HEK293 (cell line): ENCODE measurements around the gene MEX3C.

ENCODE experiments used
- CTCF ChIA-PET: fragments of 350-600 bp; formaldehyde crosslinking; extraction: SDS; loops from one replicate; lab custom pipeline; 2021; ENCODE audit warnings: antibody characterized with exemption; lab: Yijun Ruan, JAX
- POLR2A ChIA-PET: fragments of 300-600 bp; formaldehyde crosslinking; extraction: SDS; loops from one replicate; lab custom pipeline; 2020; ENCODE audit warnings: antibody characterized with exemption, inconsistent platforms; lab: Yijun Ruan, JAX
- H3K27ac ChIP-seq: fragments of 200-500 bp; sonication (Bioruptor generic); 2 replicates; pipeline ENCODE4 v1.5.1; 2014; ENCODE audit warnings: low read depth, low read length, control low read depth, inconsistent platforms; ENCODE audit errors: extremely low read depth
- H3K36me3 ChIP-seq, 2 experiments: fragments of 200-500 bp in 1 of 2; sonication (Bioruptor generic) in 1 of 2; 1 replicate in 1 of 2; 2 replicates in 1 of 2; pipeline ENCODE4 v1.5.1; 2014 to 2017; ENCODE audit warnings: inconsistent platforms in 2 of 2, low read length in 2 of 2; ENCODE audit not compliant: control insufficient read depth in 2 of 2, insufficient read depth in 1 of 2
- H3K4me1 ChIP-seq: fragments of 200-500 bp; sonication (Bioruptor generic); 2 replicates; pipeline ENCODE4 v1.5.1; 2014; ENCODE audit warnings: mild to moderate bottlenecking, low read length, inconsistent platforms; ENCODE audit not compliant: control insufficient read depth, insufficient read depth
- H3K4me3 ChIP-seq: 2 replicates; pipeline ENCODE4 v1.5.1; 2011; ENCODE audit warnings: low read depth, mild to moderate bottlenecking, control low read depth, low read length, moderate library complexity
- H3K9me3 ChIP-seq: fragments of 200-500 bp; sonication (Bioruptor generic); 2 replicates; pipeline ENCODE4 v1.5.1; 2014; ENCODE audit warnings: low read depth, low read length, inconsistent platforms; ENCODE audit not compliant: control insufficient read depth, insufficient read depth
- GLI4 ChIP-seq: fragments of 450-650 bp; formaldehyde crosslinking; IDR thresholded peaks from 2 replicates; pipeline ENCODE4 v1.5.1; 2016; ENCODE audit warnings: missing biosample characterization, missing genetic modification characterization
- GLIS2 ChIP-seq: fragments of 450-650 bp; formaldehyde crosslinking; IDR thresholded peaks from 2 replicates; pipeline ENCODE4 v1.5.1; 2016; ENCODE audit warnings: missing biosample characterization, missing genetic modification characterization
- HOXD13 ChIP-seq: sonication (generic); formaldehyde crosslinking; IDR thresholded peaks from 2 replicates; pipeline ENCODE4 v1.8.0; 2022; ENCODE audit warnings: missing genetic modification reagents, borderline replicate concordance
- SCRT2 ChIP-seq: fragments of 450-650 bp; formaldehyde crosslinking; IDR thresholded peaks from 2 replicates; pipeline ENCODE4 v1.5.1; 2016; ENCODE audit warnings: missing biosample characterization, missing genetic modification characterization
- SP2 ChIP-seq: fragments of 450-650 bp; formaldehyde crosslinking; IDR thresholded peaks from 2 replicates; pipeline ENCODE4 v1.5.1; 2016; ENCODE audit warnings: missing biosample characterization, missing genetic modification characterization
- SP3 ChIP-seq: fragments of 450-650 bp; formaldehyde crosslinking; IDR thresholded peaks from 2 replicates; pipeline ENCODE4 v1.5.1; 2016; ENCODE audit warnings: missing biosample characterization, missing genetic modification characterization
- WT1 ChIP-seq: fragments of 450-650 bp; formaldehyde crosslinking; IDR thresholded peaks from 2 replicates; pipeline ENCODE4 v1.5.1; 2016; ENCODE audit warnings: missing biosample characterization, missing genetic modification characterization
- YY1 ChIP-seq: fragments of 450-650 bp; formaldehyde crosslinking; IDR thresholded peaks from 2 replicates; pipeline ENCODE4 v1.5.1; 2018; ENCODE audit warnings: missing biosample characterization, missing genetic modification characterization
- ZBTB20 ChIP-seq: fragments of 450-650 bp; formaldehyde crosslinking; IDR thresholded peaks from 2 replicates; pipeline ENCODE4 v1.5.1; 2016; ENCODE audit warnings: missing biosample characterization, missing genetic modification characterization
- ZNF132 ChIP-seq: fragments of 450-650 bp; formaldehyde crosslinking; IDR thresholded peaks from 2 replicates; pipeline ENCODE4 v1.5.1; 2017; ENCODE audit warnings: missing biosample characterization, missing genetic modification characterization, borderline replicate concordance
- ZNF24 ChIP-seq: fragments of 450-650 bp; formaldehyde crosslinking; IDR thresholded peaks from 2 replicates; pipeline ENCODE4 v1.5.1; 2016; ENCODE audit warnings: missing biosample characterization, missing genetic modification characterization
- ZNF335 ChIP-seq: fragments of 450-650 bp; formaldehyde crosslinking; conservative IDR thresholded peaks from 2 replicates; pipeline ENCODE4 v1.5.1; 2016; ENCODE audit warnings: missing biosample characterization, missing genetic modification characterization
- ZNF416 ChIP-seq: fragments of 450-650 bp; formaldehyde crosslinking; IDR thresholded peaks from 2 replicates; pipeline ENCODE4 v1.5.1; 2016; ENCODE audit warnings: missing biosample characterization, missing genetic modification characterization
- ZNF555 ChIP-seq: fragments of 450-650 bp; formaldehyde crosslinking; conservative IDR thresholded peaks from 2 replicates; pipeline ENCODE4 v1.5.1; 2017; ENCODE audit warnings: missing biosample characterization, mild to moderate bottlenecking, missing genetic modification characterization, inconsistent platforms
- ZNF776 ChIP-seq: fragments of 450-650 bp; formaldehyde crosslinking; IDR thresholded peaks from 2 replicates; pipeline ENCODE4 v1.5.0; 2017; ENCODE audit warnings: missing biosample characterization, missing genetic modification characterization, borderline replicate concordance
- ZNF791 ChIP-seq: fragments of 450-650 bp; formaldehyde crosslinking; IDR thresholded peaks from 2 replicates; pipeline ENCODE4 v1.5.1; 2016; ENCODE audit warnings: missing biosample characterization, missing genetic modification characterization
- ZNF843 ChIP-seq: fragments of 450-650 bp; formaldehyde crosslinking; IDR thresholded peaks from 2 replicates; pipeline ENCODE4 v1.5.1; 2016; ENCODE audit warnings: missing biosample characterization, missing genetic modification characterization
- TF ChIP-seq, protein P1 (sequence below): fragments of 450-650 bp; formaldehyde crosslinking; IDR thresholded peaks from 2 replicates; pipeline ENCODE4 v1.5.1; 2016; ENCODE audit warnings: missing biosample characterization, missing genetic modification characterization
- TF ChIP-seq, protein P2 (sequence below): fragments of 450-650 bp; formaldehyde crosslinking; IDR thresholded peaks from 2 replicates; pipeline ENCODE4 v1.5.1; 2016; ENCODE audit warnings: missing biosample characterization, missing genetic modification characterization
- TF ChIP-seq, protein P3 (sequence below): fragments of 450-650 bp; IDR thresholded peaks from 2 replicates; pipeline ENCODE4 v1.5.1; 2018; ENCODE audit warnings: missing biosample characterization, missing genetic modification characterization
- TF ChIP-seq, protein P4 (sequence below): fragments of 450-650 bp; formaldehyde crosslinking; IDR thresholded peaks from 2 replicates; pipeline ENCODE4 v1.5.1; 2017; ENCODE audit warnings: missing biosample characterization, missing genetic modification characterization
- TF ChIP-seq, protein P5 (sequence below): fragments of 450-650 bp; formaldehyde crosslinking; IDR thresholded peaks from 2 replicates; pipeline ENCODE4 v1.5.1; 2017; ENCODE audit warnings: missing biosample characterization, missing genetic modification characterization
- TF ChIP-seq, protein P6 (sequence below): fragments of 450-650 bp; formaldehyde crosslinking; IDR thresholded peaks from 2 replicates; pipeline ENCODE4 v1.5.1; 2016; ENCODE audit warnings: missing biosample characterization, missing genetic modification characterization

The MEX3C gene

DNA sequence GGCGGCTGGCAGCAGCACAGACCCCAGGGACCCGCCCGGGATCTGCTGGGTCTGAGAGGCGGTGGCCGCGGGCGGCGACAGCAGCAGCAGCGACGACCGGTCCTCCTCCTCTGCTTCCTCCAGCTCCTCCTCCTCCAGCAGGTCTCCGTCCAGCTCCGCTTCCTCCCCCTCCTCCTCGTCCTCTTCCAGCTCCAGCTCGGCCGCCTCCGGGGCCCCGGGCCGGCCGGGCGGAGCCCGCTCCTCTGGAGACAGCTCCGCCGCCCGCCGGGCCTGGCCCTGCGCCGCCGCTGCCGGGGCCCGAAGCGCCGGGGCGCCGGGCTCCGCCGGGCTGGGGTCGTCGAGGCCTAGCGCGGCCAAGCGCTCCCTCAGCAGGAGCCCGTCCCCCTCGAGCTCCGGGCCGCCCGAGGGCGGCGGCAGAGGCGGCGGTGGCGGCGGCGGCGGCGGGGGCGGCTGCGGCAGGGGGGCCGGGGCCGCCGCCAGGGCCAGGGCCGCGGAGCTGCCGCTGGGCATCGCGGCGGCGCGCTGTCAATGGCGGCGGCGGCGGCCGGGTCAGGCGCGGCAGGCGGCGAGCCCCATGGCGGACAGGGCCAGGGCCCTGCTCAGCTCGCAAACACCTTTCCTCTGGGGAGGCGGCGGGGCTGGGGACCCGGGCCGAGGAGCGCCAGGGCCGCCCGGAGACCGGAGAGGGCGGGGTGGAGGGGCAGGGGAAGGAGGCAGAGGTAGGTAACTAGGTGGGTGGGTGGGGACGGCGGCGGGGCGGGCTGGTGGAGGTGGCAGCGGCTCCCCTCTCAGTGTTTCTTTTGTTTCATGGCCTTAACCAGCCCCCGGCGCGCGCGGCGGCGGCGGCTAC is 445 bp downstream of the MEX3C start:
- no peaks in the 10 kb centered on the region for H3K9me3 ChIP-seq
- H3K4me1 ChIP-seq, result peaks cover 20% of the 10 kb centered on the region
- POLR2A ChIA-PET, result interaction anchor here (0.6 to 3.8 kb wide), 16 partner anchors 9 to 325 kb away, joined by 3 to 32 read pairs (median 5); partner anchors contain the start of gene ME2
- CTCF ChIA-PET, result interaction anchor here (0.7 to 1.8 kb wide), 3 partner anchors 39 to 81 kb away, joined by 3 to 8 read pairs (median 4); no protein-coding TSS in a partner anchor
- TF ChIP-seq SP2 (tag by site-specific recombination) (peak; percentile 57), ZNF776 (tag by site-specific recombination) (no peak), GLI4 (tag by site-specific recombination) (no peak), YY1 (tag by site-specific recombination) (peak; percentile 50; the same call in 1 of the 2 replicates), SCRT2 (tag by site-specific recombination) (no peak), ZNF416 (no peak), ZBTB20 (tag by site-specific recombination) (0 out of 2 replicates have a peak, but pooled peaks have one; percentile 9), HOXD13 (CRISPR knock-in tag) (no peak), GLIS2 (tag by site-specific recombination) (peak; percentile 60), ZNF791 (no peak), SP3 (0 out of 2 replicates have a peak, but pooled peaks have one; percentile 37)
- TF ChIP-seq, protein P1, sequence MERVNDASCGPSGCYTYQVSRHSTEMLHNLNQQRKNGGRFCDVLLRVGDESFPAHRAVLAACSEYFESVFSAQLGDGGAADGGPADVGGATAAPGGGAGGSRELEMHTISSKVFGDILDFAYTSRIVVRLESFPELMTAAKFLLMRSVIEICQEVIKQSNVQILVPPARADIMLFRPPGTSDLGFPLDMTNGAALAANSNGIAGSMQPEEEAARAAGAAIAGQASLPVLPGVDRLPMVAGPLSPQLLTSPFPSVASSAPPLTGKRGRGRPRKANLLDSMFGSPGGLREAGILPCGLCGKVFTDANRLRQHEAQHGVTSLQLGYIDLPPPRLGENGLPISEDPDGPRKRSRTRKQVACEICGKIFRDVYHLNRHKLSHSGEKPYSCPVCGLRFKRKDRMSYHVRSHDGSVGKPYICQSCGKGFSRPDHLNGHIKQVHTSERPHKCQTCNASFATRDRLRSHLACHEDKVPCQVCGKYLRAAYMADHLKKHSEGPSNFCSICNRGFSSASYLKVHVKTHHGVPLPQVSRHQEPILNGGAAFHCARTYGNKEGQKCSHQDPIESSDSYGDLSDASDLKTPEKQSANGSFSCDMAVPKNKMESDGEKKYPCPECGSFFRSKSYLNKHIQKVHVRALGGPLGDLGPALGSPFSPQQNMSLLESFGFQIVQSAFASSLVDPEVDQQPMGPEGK (tag by site-specific recombination), result peak; percentile 26
- TF ChIP-seq, protein P2, sequence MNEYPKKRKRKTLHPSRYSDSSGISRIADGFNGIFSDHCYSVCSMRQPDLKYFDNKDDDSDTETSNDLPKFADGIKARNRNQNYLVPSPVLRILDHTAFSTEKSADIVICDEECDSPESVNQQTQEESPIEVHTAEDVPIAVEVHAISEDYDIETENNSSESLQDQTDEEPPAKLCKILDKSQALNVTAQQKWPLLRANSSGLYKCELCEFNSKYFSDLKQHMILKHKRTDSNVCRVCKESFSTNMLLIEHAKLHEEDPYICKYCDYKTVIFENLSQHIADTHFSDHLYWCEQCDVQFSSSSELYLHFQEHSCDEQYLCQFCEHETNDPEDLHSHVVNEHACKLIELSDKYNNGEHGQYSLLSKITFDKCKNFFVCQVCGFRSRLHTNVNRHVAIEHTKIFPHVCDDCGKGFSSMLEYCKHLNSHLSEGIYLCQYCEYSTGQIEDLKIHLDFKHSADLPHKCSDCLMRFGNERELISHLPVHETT (tag by site-specific recombination), result no peak
- TF ChIP-seq, protein P3, sequence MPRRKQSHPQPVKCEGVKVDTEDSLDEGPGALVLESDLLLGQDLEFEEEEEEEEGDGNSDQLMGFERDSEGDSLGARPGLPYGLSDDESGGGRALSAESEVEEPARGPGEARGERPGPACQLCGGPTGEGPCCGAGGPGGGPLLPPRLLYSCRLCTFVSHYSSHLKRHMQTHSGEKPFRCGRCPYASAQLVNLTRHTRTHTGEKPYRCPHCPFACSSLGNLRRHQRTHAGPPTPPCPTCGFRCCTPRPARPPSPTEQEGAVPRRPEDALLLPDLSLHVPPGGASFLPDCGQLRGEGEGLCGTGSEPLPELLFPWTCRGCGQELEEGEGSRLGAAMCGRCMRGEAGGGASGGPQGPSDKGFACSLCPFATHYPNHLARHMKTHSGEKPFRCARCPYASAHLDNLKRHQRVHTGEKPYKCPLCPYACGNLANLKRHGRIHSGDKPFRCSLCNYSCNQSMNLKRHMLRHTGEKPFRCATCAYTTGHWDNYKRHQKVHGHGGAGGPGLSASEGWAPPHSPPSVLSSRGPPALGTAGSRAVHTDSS, result peak; percentile 70
- TF ChIP-seq, protein P4, sequence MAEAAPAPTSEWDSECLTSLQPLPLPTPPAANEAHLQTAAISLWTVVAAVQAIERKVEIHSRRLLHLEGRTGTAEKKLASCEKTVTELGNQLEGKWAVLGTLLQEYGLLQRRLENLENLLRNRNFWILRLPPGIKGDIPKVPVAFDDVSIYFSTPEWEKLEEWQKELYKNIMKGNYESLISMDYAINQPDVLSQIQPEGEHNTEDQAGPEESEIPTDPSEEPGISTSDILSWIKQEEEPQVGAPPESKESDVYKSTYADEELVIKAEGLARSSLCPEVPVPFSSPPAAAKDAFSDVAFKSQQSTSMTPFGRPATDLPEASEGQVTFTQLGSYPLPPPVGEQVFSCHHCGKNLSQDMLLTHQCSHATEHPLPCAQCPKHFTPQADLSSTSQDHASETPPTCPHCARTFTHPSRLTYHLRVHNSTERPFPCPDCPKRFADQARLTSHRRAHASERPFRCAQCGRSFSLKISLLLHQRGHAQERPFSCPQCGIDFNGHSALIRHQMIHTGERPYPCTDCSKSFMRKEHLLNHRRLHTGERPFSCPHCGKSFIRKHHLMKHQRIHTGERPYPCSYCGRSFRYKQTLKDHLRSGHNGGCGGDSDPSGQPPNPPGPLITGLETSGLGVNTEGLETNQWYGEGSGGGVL (tag by site-specific recombination), result peak; percentile 38
- peak overlapping the region; percentile 88 for H3K4me3 ChIP-seq
- H3K27ac ChIP-seq, result peak overlapping the region; percentile 96
- no peaks in the 10 kb centered on the region for H3K36me3 ChIP-seq

DNA sequence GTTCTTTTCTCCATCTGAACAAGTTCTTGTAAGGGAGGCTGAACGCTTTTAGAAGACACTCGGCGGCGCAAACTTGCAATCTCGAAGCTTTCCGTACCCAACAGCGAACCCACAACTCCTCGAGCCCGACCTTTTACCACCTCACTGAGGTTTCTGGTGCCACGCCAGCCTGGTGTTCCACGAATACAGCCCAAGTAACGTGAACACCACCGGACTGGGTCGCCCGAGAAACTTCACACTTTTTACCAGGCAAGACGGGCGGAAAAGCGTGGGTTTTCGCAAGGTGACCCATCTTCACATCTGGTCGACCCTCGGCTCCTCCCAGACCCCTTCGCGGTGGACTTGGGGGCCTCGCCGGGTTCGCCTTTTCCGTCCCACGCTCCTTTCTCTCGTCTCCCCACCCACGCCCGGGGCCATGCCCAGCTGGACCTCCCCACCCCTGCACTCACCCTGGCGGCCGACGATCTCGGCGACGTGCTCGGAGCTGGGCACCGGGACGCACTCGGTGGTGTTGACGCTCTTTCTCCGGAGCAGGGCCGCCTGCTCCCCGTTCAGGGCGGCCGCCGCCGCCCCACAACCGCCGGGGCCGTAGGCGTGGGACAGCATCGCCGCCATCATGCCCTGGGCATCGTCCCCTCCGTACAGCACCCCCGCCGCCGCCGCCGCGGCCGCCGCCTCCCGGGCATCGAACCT is 1.2 kb downstream of the MEX3C start:
- ChIA-PET CTCF (interaction anchor here (0.6 to 1.8 kb wide), 5 partner anchors 39 to 150 kb away, joined by 3 to 8 read pairs (median 4); no protein-coding TSS in a partner anchor), POLR2A (interaction anchor here (1.2 to 3.8 kb wide), 4 partner anchors 10 to 172 kb away, joined by 3 to 32 read pairs (median 8); no protein-coding TSS in a partner anchor)
- peak overlapping the region; percentile 96 for H3K27ac ChIP-seq
- H3K4me3 ChIP-seq, result peak overlapping the region; percentile 88
- no peaks in the 10 kb centered on the region for H3K36me3 ChIP-seq
- H3K9me3 ChIP-seq, result no peaks in the 10 kb centered on the region
- H3K4me1 ChIP-seq, result peaks cover 27% of the 10 kb centered on the region
- TF ChIP-seq, protein P5, sequence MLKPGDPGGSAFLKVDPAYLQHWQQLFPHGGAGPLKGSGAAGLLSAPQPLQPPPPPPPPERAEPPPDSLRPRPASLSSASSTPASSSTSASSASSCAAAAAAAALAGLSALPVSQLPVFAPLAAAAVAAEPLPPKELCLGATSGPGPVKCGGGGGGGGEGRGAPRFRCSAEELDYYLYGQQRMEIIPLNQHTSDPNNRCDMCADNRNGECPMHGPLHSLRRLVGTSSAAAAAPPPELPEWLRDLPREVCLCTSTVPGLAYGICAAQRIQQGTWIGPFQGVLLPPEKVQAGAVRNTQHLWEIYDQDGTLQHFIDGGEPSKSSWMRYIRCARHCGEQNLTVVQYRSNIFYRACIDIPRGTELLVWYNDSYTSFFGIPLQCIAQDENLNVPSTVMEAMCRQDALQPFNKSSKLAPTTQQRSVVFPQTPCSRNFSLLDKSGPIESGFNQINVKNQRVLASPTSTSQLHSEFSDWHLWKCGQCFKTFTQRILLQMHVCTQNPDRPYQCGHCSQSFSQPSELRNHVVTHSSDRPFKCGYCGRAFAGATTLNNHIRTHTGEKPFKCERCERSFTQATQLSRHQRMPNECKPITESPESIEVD, result no peak
- no peak for TF ChIP-seq ZNF24 (tag by site-specific recombination)
- peak; percentile 80 for TF ChIP-seq ZNF335 (tag by site-specific recombination)
- no peak for TF ChIP-seq ZNF843 (tag by site-specific recombination)
- TF ChIP-seq WT1 (tag by site-specific recombination), result no peak
- peak; percentile 71; the same call in 1 of the 2 replicates for TF ChIP-seq ZBTB20 (tag by site-specific recombination)
- TF ChIP-seq ZNF555 (tag by site-specific recombination), result no peak
- TF ChIP-seq, protein P6, sequence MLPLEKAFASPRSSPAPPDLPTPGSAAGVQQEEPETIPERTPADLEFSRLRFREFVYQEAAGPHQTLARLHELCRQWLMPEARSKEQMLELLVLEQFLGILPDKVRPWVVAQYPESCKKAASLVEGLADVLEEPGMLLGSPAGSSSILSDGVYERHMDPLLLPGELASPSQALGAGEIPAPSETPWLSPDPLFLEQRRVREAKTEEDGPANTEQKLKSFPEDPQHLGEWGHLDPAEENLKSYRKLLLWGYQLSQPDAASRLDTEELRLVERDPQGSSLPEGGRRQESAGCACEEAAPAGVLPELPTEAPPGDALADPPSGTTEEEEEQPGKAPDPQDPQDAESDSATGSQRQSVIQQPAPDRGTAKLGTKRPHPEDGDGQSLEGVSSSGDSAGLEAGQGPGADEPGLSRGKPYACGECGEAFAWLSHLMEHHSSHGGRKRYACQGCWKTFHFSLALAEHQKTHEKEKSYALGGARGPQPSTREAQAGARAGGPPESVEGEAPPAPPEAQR, result no peak
- TF ChIP-seq ZNF132, result no peak
